ENCODE measurements around the gene TTC7B. TPM values are rescaled to one million over a fixed set of nuclear protein-coding genes. Genes with fewer than 3 reads are reported as not detected.

TTC7B gene
- total RNA-seq, 1 donor from 2014 or later, result 40.4 TPM

- no peak for DNase-seq (ENCODE audit: extremely low spot score, unreplicated experiment)
- Mint-ChIP-seq H3K4me1 (ENCODE audit: unreplicated experiment) (peaks cover 25% of the 10 kb centered on the region), H3K27me3 (no peaks in the 10 kb centered on the region)
Measured at GRCh38 chr14:90514015-90514398, 302.2 kb downstream of the TTC7B start.

GRCh38 chr14:90513161-90514014, 302.8 kb downstream of the TTC7B start:
- no peak for DNase-seq (ENCODE audit: extremely low spot score, unreplicated experiment)
- TF ChIP-seq, protein P1, sequence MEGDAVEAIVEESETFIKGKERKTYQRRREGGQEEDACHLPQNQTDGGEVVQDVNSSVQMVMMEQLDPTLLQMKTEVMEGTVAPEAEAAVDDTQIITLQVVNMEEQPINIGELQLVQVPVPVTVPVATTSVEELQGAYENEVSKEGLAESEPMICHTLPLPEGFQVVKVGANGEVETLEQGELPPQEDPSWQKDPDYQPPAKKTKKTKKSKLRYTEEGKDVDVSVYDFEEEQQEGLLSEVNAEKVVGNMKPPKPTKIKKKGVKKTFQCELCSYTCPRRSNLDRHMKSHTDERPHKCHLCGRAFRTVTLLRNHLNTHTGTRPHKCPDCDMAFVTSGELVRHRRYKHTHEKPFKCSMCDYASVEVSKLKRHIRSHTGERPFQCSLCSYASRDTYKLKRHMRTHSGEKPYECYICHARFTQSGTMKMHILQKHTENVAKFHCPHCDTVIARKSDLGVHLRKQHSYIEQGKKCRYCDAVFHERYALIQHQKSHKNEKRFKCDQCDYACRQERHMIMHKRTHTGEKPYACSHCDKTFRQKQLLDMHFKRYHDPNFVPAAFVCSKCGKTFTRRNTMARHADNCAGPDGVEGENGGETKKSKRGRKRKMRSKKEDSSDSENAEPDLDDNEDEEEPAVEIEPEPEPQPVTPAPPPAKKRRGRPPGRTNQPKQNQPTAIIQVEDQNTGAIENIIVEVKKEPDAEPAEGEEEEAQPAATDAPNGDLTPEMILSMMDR (conservative IDR thresholded peaks at IDR 0.05), result no peak
- Mint-ChIP-seq H3K36me3 (no peaks in the 10 kb centered on the region), H3K9me3 (peaks cover 4% of the 10 kb centered on the region), H3K27me3 (no peaks in the 10 kb centered on the region), H3K4me1 (ENCODE audit: unreplicated experiment) (peaks cover 29% of the 10 kb centered on the region), H3K27ac (peak overlapping the region; percentile 98), H3K4me3 (peak overlapping the region; percentile 69)

More at GRCh38 chr14:90514015-90514398, 302.2 kb downstream of the TTC7B start:
- no peaks in the 10 kb centered on the region for H3K36me3 Mint-ChIP-seq
- H3K27ac Mint-ChIP-seq, result peak overlapping the region; percentile 62
- TF ChIP-seq, protein P1 (conservative IDR thresholded peaks at IDR 0.05), result no peak
- H3K9me3 Mint-ChIP-seq, result peaks cover under 1% of the 10 kb centered on the region
- H3K4me3 Mint-ChIP-seq, result no peak overlapping the region

DNA sequence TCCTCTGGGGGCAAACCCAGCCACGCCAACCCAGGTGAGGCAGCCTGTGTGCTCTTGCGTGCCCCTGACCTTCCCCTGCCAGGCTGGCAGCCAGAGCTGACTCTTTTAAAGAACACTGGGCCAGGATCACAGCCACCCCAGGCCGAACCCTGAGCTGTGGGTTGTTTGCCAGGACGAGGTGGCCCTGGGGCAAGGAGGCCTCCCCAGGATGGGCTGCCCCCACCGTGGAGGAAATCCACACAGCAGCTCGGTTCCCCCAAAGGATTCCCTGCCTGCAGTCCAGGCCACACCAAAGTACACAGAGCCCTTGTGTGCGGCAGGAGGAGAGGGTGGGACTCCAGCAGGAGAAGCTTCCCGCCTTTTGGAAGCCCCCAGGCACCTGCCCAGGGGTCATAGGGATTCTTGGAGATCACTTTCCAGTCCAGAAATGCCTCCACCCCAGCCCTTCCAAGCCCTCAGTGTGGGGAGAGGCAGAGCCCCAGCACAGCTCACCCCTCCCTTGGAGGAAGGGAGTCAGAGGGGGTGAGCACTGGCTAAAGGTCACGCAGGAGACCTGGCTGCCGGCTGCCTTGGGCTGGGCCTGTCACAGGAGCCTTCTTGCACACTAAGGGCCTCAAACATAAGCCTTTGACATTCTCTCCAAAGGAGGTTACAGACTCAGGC, 303.8 kb downstream of the TTC7B start:
- Mint-ChIP-seq H3K27me3 (no peaks in the 10 kb centered on the region), H3K27ac (peak overlapping the region; percentile 98), H3K4me1 (ENCODE audit: unreplicated experiment) (peaks cover 26% of the 10 kb centered on the region), H3K9me3 (peaks cover 4% of the 10 kb centered on the region), H3K4me3 (peak overlapping the region; percentile 51), H3K36me3 (no peaks in the 10 kb centered on the region)
- no peak for DNase-seq (ENCODE audit: extremely low spot score, unreplicated experiment)
- TF ChIP-seq, protein P1 (conservative IDR thresholded peaks at IDR 0.05), result no peak

DNA sequence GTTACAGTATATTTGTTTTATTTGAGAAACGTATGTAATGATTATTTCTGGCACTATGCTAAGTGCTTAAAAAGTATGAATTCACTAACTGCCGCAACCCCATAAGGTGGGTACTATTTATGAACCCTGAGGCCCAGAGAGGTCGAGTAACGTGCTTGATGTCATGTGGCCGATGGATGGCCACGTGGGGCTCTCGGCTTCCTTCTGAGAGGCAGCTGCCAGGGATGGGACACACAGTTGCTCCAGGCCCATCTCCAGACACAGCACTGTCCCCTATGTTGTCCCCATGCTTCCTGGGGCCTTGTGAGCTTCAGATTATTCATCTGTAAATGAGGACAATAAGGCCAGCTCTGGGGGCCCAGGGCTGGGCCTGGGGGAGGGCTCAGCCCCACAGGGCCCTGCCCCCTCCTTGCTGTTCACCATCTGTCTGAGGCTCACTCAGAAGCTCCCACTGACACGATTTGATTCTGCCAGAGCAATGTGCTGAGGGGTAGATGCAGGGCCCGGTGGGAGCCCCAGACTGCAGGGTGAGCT, 304.4 kb downstream of the TTC7B start:
- peaks cover 4% of the 10 kb centered on the region for H3K9me3 Mint-ChIP-seq
- TF ChIP-seq, protein P1 (conservative IDR thresholded peaks at IDR 0.05), result no peak
- peak overlapping the region; percentile 41 for H3K27ac Mint-ChIP-seq
- no peak overlapping the region for H3K4me3 Mint-ChIP-seq
- H3K27me3 Mint-ChIP-seq, result no peaks in the 10 kb centered on the region
- no peak for DNase-seq (ENCODE audit: extremely low spot score, unreplicated experiment)
- peaks cover 28% of the 10 kb centered on the region for H3K4me1 Mint-ChIP-seq (ENCODE audit: unreplicated experiment)
- no peaks in the 10 kb centered on the region for H3K36me3 Mint-ChIP-seq

- Mint-ChIP-seq H3K9me3 (peaks cover 4% of the 10 kb centered on the region), H3K27ac (peak overlapping the region; percentile 41), H3K4me3 (no peak overlapping the region), H3K27me3 (no peaks in the 10 kb centered on the region), H3K4me1 (ENCODE audit: unreplicated experiment) (peaks cover 27% of the 10 kb centered on the region), H3K36me3 (no peaks in the 10 kb centered on the region)
- DNase-seq (ENCODE audit: extremely low spot score, unreplicated experiment), result no peak
- TF ChIP-seq, protein P1 (conservative IDR thresholded peaks at IDR 0.05), result no peak
Measured at GRCh38 chr14:90511252-90511651, 305.0 kb downstream of the TTC7B start.

All from type B pancreatic cell (in vitro differentiated cells).